ENCODE measurements around the gene TMEM38B. TPM values are rescaled to one million over a fixed set of nuclear protein-coding genes. Genes with fewer than 3 reads are reported as not detected.

The TMEM38B gene
- total and polyA plus RNA-seq, 2 experiments from 2014 or later = 9.4 to 14.7 TPM

DNA sequence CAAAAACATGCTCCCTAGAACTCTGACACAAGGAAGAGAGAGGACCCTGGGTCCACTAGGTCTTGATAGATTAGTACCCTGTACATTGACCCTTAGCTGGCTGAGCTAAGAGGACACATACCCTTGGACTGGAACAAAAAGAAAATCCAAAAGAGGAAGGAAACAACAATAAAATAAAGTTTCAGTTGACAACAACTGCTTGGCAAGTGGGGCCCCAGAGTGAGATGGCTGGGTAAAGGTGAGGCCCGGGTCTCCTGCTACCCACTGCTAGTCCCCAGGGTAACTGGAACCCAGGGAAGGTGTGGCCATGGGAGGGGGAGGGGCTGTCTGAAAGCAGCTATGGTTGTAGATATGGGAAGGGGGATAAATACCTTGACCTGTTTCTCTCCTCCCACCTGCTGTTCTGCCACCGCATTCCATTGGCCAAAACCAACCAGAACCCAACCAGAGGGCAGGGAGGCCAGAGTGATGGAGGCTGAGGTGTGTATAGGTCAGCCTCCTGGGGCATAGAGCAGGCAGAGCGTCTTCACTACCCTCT, 20.4 kb upstream of the TMEM38B start:
- peaks cover 13% of the 10 kb centered on the region for H3K4me1 Mint-ChIP-seq

More for the DNA sequence above, 20.4 kb upstream of the TMEM38B start:
- H3K36me3 Mint-ChIP-seq (ENCODE audit: low read depth) = no peaks in the 10 kb centered on the region
- Histone ChIP-seq H3K4me2 (no peak overlapping the region), H3K79me2 (replicated peaks; ENCODE audit: insufficient read depth) (no peaks in the 10 kb centered on the region), H3F3A (replicated peaks; ENCODE audit: low read depth) (no peaks in the 10 kb centered on the region), H3K4me1 (ENCODE audit: insufficient read depth) (no peaks in the 10 kb centered on the region), H3K4me3 (no peak overlapping the region), H2AFZ (peak overlapping the region; percentile 53; the same call in 1 of the 2 replicates), H3K36me3 (ENCODE audit: insufficient read depth) (no peaks in the 10 kb centered on the region), H3K9me2 (ENCODE audit: insufficient read depth) (no peaks in the 10 kb centered on the region), H3K27me3 (ENCODE audit: insufficient read depth) (no peaks in the 10 kb centered on the region), H3K27ac (ENCODE audit: low read depth) (no peak overlapping the region), H4K20me1 (replicated peaks; ENCODE audit: insufficient read depth) (no peaks in the 10 kb centered on the region)
- ATAC-seq (peak; percentile 82), DNase-seq (ENCODE audit: low spot score) (peak; percentile 45)
- H3K27ac Mint-ChIP-seq = no peak overlapping the region
- peaks cover 3% of the 10 kb centered on the region for H3K27me3 Mint-ChIP-seq (ENCODE audit: insufficient read depth, low read depth, poor library complexity)
- TF ChIP-seq ZNF331 (CRISPR knock-in tag; IDR thresholded peaks at IDR 0.05; ENCODE audit: low read depth) (no peak), CREB1 (CRISPR knock-in tag; IDR thresholded peaks at IDR 0.05; ENCODE audit: low read depth) (no peak), EZH2 (IDR thresholded peaks at IDR 0.05; ENCODE audit: low read depth, unreplicated experiment) (no peak), ZNF114 (CRISPR knock-in tag; IDR thresholded peaks at IDR 0.05) (no peak), STAT1 (IDR thresholded peaks at IDR 0.05; ENCODE audit: unreplicated experiment) (no peak), EZH2phosphoT487 (IDR thresholded peaks at IDR 0.05; ENCODE audit: unreplicated experiment) (no peak), POLR2AphosphoS5 (IDR thresholded peaks at IDR 0.05; ENCODE audit: low read depth) (no peak), JUNB (IDR thresholded peaks at IDR 0.05; ENCODE audit: unreplicated experiment) (no peak)
- TF ChIP-seq, protein P1, sequence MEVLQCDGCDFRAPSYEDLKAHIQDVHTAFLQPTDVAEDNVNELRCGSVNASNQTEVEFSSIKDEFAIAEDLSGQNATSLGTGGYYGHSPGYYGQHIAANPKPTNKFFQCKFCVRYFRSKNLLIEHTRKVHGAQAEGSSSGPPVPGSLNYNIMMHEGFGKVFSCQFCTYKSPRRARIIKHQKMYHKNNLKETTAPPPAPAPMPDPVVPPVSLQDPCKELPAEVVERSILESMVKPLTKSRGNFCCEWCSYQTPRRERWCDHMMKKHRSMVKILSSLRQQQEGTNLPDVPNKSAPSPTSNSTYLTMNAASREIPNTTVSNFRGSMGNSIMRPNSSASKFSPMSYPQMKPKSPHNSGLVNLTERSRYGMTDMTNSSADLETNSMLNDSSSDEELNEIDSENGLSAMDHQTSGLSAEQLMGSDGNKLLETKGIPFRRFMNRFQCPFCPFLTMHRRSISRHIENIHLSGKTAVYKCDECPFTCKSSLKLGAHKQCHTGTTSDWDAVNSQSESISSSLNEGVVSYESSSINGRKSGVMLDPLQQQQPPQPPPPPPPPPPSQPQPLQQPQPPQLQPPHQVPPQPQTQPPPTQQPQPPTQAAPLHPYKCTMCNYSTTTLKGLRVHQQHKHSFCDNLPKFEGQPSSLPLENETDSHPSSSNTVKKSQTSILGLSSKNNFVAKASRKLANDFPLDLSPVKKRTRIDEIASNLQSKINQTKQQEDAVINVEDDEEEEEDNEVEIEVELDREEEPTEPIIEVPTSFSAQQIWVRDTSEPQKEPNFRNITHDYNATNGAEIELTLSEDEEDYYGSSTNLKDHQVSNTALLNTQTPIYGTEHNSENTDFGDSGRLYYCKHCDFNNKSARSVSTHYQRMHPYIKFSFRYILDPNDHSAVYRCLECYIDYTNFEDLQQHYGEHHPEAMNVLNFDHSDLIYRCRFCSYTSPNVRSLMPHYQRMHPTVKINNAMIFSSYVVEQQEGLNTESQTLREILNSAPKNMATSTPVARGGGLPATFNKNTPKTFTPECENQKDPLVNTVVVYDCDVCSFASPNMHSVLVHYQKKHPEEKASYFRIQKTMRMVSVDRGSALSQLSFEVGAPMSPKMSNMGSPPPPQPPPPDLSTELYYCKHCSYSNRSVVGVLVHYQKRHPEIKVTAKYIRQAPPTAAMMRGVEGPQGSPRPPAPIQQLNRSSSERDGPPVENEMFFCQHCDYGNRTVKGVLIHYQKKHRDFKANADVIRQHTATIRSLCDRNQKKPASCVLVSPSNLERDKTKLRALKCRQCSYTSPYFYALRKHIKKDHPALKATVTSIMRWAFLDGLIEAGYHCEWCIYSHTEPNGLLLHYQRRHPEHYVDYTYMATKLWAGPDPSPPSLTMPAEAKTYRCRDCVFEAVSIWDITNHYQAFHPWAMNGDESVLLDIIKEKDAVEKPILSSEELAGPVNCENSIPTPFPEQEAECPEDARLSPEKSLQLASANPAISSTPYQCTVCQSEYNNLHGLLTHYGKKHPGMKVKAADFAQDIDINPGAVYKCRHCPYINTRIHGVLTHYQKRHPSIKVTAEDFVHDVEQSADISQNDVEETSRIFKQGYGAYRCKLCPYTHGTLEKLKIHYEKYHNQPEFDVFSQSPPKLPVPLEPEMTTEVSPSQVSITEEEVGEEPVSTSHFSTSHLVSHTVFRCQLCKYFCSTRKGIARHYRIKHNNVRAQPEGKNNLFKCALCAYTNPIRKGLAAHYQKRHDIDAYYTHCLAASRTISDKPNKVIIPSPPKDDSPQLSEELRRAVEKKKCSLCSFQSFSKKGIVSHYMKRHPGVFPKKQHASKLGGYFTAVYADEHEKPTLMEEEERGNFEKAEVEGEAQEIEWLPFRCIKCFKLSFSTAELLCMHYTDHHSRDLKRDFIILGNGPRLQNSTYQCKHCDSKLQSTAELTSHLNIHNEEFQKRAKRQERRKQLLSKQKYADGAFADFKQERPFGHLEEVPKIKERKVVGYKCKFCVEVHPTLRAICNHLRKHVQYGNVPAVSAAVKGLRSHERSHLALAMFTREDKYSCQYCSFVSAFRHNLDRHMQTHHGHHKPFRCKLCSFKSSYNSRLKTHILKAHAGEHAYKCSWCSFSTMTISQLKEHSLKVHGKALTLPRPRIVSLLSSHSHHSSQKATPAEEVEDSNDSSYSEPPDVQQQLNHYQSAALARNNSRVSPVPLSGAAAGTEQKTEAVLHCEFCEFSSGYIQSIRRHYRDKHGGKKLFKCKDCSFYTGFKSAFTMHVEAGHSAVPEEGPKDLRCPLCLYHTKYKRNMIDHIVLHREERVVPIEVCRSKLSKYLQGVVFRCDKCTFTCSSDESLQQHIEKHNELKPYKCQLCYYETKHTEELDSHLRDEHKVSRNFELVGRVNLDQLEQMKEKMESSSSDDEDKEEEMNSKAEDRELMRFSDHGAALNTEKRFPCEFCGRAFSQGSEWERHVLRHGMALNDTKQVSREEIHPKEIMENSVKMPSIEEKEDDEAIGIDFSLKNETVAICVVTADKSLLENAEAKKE (CRISPR knock-in tag; IDR thresholded peaks at IDR 0.05) = no peak
- no peaks in the 10 kb centered on the region for H3K9me3 Mint-ChIP-seq
- H3K4me3 Mint-ChIP-seq = no peak overlapping the region

All from GM23338 (cell line).